Hematopoietic multipotent progenitor cell treated with erythropoietin and hydrocortisone succinate and interleukin-3 and kit ligand, for 17 days (in vitro differentiated cells): ENCODE data around the gene HNRNPL.
"Not testable (repeated sequence)": the region's sequence is repeated elsewhere in the genome, so short reads cannot be mapped to it uniquely, and the experiment has no call there.

ENCODE experiments used
- DNase-seq: peaks from one replicate; pipeline ENCODE4 v3.0.0-alpha.2; 2015; ENCODE audit warnings: low spot score

The HNRNPL gene

DNA sequence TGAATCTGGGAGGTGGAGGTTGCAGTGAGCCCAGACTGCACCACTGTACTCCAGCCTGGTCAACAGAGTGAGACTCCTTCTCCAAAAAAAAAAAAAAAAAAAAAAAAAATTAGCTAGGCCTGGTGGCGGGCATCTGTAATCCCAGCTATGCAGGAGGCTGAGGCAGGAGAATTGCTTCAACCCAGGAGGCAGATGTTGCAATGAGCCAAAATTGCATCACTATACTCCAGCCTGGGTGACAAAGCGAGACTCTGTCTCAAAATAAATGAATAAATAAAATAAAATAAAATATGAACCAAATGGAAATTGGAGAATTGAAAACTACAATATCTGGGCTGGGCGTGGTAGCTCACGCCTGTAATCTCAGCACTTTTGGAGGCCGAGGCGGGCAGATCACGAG lies 20.6 kb downstream of the HNRNPL start:
- DNase-seq = not testable (repeated sequence)

GRCh38 chr19:38826856-38827551 lies 22.8 kb downstream of the HNRNPL start:
- no peak for DNase-seq

GRCh38 chr19:38825936-38826335 lies 23.9 kb downstream of the HNRNPL start:
- DNase-seq = not testable (repeated sequence)

- not testable (repeated sequence) for DNase-seq
These were observed 28.5 kb downstream of the HNRNPL start for GRCh38 chr19:38821230-38821825.

GRCh38 chr19:38819231-38819920 lies 30.4 kb downstream of the HNRNPL start:
- no peak for DNase-seq

DNA sequence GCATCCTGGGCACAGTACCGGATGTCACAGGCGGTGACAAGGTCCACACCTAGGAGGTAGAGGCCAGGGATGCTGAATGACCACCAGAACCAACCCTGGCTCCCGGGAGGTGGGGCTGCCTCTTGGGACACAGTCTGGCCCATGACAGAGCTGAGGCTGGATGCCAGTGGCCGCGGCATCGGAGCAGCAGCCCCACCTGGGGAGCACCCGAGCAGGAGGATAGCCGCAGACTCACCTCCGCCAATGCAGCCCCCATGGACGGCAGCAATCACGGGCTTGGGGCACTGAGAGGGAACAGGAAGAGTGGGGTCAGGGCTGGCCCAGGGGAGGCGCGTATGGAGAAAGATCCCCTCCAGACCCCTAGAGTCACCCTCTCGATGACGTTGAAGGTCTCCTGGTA lies 32.7 kb downstream of the HNRNPL start:
- DNase-seq = no peak

GRCh38 chr19:38816131-38816750 lies 33.5 kb downstream of the HNRNPL start:
- no peak for DNase-seq

- no peak for DNase-seq
These were observed 34.5 kb downstream of the HNRNPL start for GRCh38 chr19:38815059-38816001.

- DNase-seq = not testable (repeated sequence)
These were observed 35.9 kb downstream of the HNRNPL start for GRCh38 chr19:38813932-38814331.

DNA sequence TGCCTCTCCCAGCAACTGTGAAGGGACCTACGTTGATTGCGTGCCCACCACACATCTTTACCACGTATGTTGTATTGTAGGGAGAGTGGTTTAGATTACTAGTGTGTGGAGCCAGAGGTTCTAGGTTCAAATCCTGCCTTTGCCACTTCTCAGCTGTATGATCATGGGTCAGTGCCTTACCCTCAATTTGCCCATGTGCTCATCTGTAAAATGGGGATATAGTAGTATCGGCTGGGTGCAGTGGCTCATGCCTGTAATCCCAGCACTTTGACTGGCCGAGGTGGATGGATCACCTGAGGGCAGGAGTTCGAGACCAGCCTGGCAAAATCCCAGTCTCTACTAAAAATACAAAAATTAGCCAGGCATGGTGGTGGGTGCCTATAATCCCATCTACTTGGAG lies 36.5 kb downstream of the HNRNPL start:
- DNase-seq = no peak

- no peak for DNase-seq
These were observed 36.9 kb downstream of the HNRNPL start, which contains the start of gene LGALS4 for GRCh38 chr19:38812841-38813320. Gene LGALS4 (minus strand): TSS chr19:38812945. CDS start chr19:38812886, 59 bp downstream.

- no peak for DNase-seq
These were observed 37.6 kb downstream of the HNRNPL start for GRCh38 chr19:38812009-38812840.

- no peak for DNase-seq
These were observed 40.1 kb downstream of the HNRNPL start for GRCh38 chr19:38809592-38810252.

- no peak for DNase-seq
These were observed 41.0 kb downstream of the HNRNPL start for GRCh38 chr19:38808741-38809140.

GRCh38 chr19:38807374-38808098 lies 42.2 kb downstream of the HNRNPL start:
- not testable (repeated sequence) for DNase-seq

GRCh38 chr19:38806371-38806770 lies 43.4 kb downstream of the HNRNPL start:
- DNase-seq = no peak

GRCh38 chr19:38805180-38805579 lies 44.6 kb downstream of the HNRNPL start:
- no peak for DNase-seq

GRCh38 chr19:38803543-38803942 lies 46.2 kb downstream of the HNRNPL start:
- DNase-seq = no peak
